Measurements from ENCODE around the gene TBL3. TPM values are rescaled to one million over a fixed set of nuclear protein-coding genes. Genes with fewer than 3 reads are reported as not detected.

Gene TBL3
- total RNA-seq, 4 donors from 2014 or later = 4.1 to 46.6 (median 27.4) TPM

- no peak for TF ChIP-seq POLR2A (IDR thresholded peaks at IDR 0.05)
- no peak for TF ChIP-seq CTCF (IDR thresholded peaks at IDR 0.05)
- Histone ChIP-seq H3K9me3 (no peaks in the 10 kb centered on the region), H3K36me3 (no peaks in the 10 kb centered on the region), H3K4me1 (peaks cover 0 to under 1% of the 10 kb centered on the region in 2 donors), H3K27me3 (no peaks in the 10 kb centered on the region), H3K27ac (no peak overlapping the region), H3K4me3 (no peak overlapping the region)
- no peak for DNase-seq
- intact Hi-C loops (cut with DNase I; ENCODE audit: low total_unique reads) = no loop called here
Observed at GRCh38 chr16:1999866-2000514, 28.1 kb downstream of the TBL3 start.

GRCh38 chr16:2001035-2001434 lies 29.2 kb downstream of the TBL3 start:
- Histone ChIP-seq H3K27ac (no peak overlapping the region), H3K4me3 (no peak overlapping the region), H3K36me3 (no peaks in the 10 kb centered on the region), H3K27me3 (no peaks in the 10 kb centered on the region), H3K9me3 (no peaks in the 10 kb centered on the region), H3K4me1 (peaks cover 0 to 8% of the 10 kb centered on the region in 2 donors)
- TF ChIP-seq CTCF (IDR thresholded peaks at IDR 0.05) (no peak), POLR2A (IDR thresholded peaks at IDR 0.05) (no peak)
- intact Hi-C loops (cut with DNase I; ENCODE audit: low total_unique reads) = no loop called here
- no peak for DNase-seq

- H3K27me3 ChIP-seq = no peaks in the 10 kb centered on the region
- H3K36me3 ChIP-seq = no peaks in the 10 kb centered on the region
- intact Hi-C loops (cut with DNase I; ENCODE audit: low total_unique reads) = no loop called here
- no peak for DNase-seq
- no peak for TF ChIP-seq CTCF (IDR thresholded peaks at IDR 0.05)
- TF ChIP-seq POLR2A (IDR thresholded peaks at IDR 0.05) = no peak
- peaks cover 0 to 9% of the 10 kb centered on the region in 2 donors for H3K4me1 ChIP-seq
- no peak overlapping the region for H3K4me3 ChIP-seq
- no peaks in the 10 kb centered on the region for H3K9me3 ChIP-seq
- H3K27ac ChIP-seq = no peak overlapping the region
Observed at GRCh38 chr16:2001456-2002355, 29.9 kb downstream of the TBL3 start.

GRCh38 chr16:2002406-2003230 lies 30.8 kb downstream of the TBL3 start:
- H3K4me3 ChIP-seq = no peak overlapping the region
- no peak for TF ChIP-seq POLR2A (IDR thresholded peaks at IDR 0.05)
- no peak for TF ChIP-seq CTCF (IDR thresholded peaks at IDR 0.05)
- no peaks in the 10 kb centered on the region for H3K9me3 ChIP-seq
- intact Hi-C loops (cut with DNase I; ENCODE audit: low total_unique reads) = no loop called here
- peaks cover 0 to 18% of the 10 kb centered on the region in 2 donors for H3K4me1 ChIP-seq
- no peak for DNase-seq
- no peaks in the 10 kb centered on the region for H3K36me3 ChIP-seq
- H3K27me3 ChIP-seq = no peaks in the 10 kb centered on the region
- no peak overlapping the region for H3K27ac ChIP-seq

Measured in uterus (tissue), 4 donors.